Measurements from ENCODE around the gene CORO2B. TPM values are rescaled to one million over a fixed set of nuclear protein-coding genes. Genes with fewer than 3 reads are reported as not detected.

Gene CORO2B
- total RNA-seq, 1 donor from 2014 or later = 82.5 TPM

- Mint-ChIP-seq H3K27me3 (ENCODE audit: low read depth) (no peaks in the 10 kb centered on the region), H3K4me3 (ENCODE audit: unreplicated experiment) (no peak overlapping the region), H3K36me3 (ENCODE audit: low read depth) (peaks cover 26% of the 10 kb centered on the region), H3K4me1 (ENCODE audit: low read depth) (peaks cover 7% of the 10 kb centered on the region), H3K27ac (ENCODE audit: unreplicated experiment) (no peak overlapping the region), H3K9me3 (ENCODE audit: low read depth) (peaks cover 7% of the 10 kb centered on the region)
- TF ChIP-seq CTCF (IDR thresholded peaks at IDR 0.05) = no peak
- DNase-seq (ENCODE audit: low spot score) = no peak
These were observed 87.5 kb downstream of the CORO2B start for GRCh38 chr15:68666120-68666811.

GRCh38 chr15:68666812-68667450, 88.1 kb downstream of the CORO2B start:
- peaks cover 7% of the 10 kb centered on the region for H3K9me3 Mint-ChIP-seq (ENCODE audit: low read depth)
- H3K27ac Mint-ChIP-seq (ENCODE audit: unreplicated experiment) = no peak overlapping the region
- H3K4me3 Mint-ChIP-seq (ENCODE audit: unreplicated experiment) = no peak overlapping the region

GRCh38 chr15:68667800-68668625, 89.2 kb downstream of the CORO2B start:
- H3K9me3 Mint-ChIP-seq (ENCODE audit: low read depth) = peaks cover 4% of the 10 kb centered on the region
- no peak overlapping the region for H3K4me3 Mint-ChIP-seq (ENCODE audit: unreplicated experiment)
- H3K4me1 Mint-ChIP-seq (ENCODE audit: low read depth) = peaks cover 10% of the 10 kb centered on the region
- H3K27me3 Mint-ChIP-seq (ENCODE audit: low read depth) = no peaks in the 10 kb centered on the region
- peak overlapping the region; percentile 76 for H3K27ac Mint-ChIP-seq (ENCODE audit: unreplicated experiment)
- peaks cover 21% of the 10 kb centered on the region for H3K36me3 Mint-ChIP-seq (ENCODE audit: low read depth)
- no peak for DNase-seq (ENCODE audit: low spot score)
- TF ChIP-seq CTCF (IDR thresholded peaks at IDR 0.05) = no peak

More at GRCh38 chr15:68666812-68667450, 88.1 kb downstream of the CORO2B start:
- peaks cover 7% of the 10 kb centered on the region for H3K4me1 Mint-ChIP-seq (ENCODE audit: low read depth)
- no peak for TF ChIP-seq CTCF (IDR thresholded peaks at IDR 0.05)
- peaks cover 26% of the 10 kb centered on the region for H3K36me3 Mint-ChIP-seq (ENCODE audit: low read depth)
- DNase-seq (ENCODE audit: low spot score) = no peak
- no peaks in the 10 kb centered on the region for H3K27me3 Mint-ChIP-seq (ENCODE audit: low read depth)

GRCh38 chr15:68668926-68669600, 90.3 kb downstream of the CORO2B start:
- H3K4me3 Mint-ChIP-seq (ENCODE audit: unreplicated experiment) = no peak overlapping the region
- no peak for TF ChIP-seq CTCF (IDR thresholded peaks at IDR 0.05)
- no peak for DNase-seq (ENCODE audit: low spot score)
- H3K27me3 Mint-ChIP-seq (ENCODE audit: low read depth) = no peaks in the 10 kb centered on the region
- H3K27ac Mint-ChIP-seq (ENCODE audit: unreplicated experiment) = peak overlapping the region; percentile 62
- H3K4me1 Mint-ChIP-seq (ENCODE audit: low read depth) = peaks cover 19% of the 10 kb centered on the region
- H3K9me3 Mint-ChIP-seq (ENCODE audit: low read depth) = no peaks in the 10 kb centered on the region
- H3K36me3 Mint-ChIP-seq (ENCODE audit: low read depth) = peaks cover 12% of the 10 kb centered on the region

- peaks cover 9% of the 10 kb centered on the region for H3K36me3 Mint-ChIP-seq (ENCODE audit: low read depth)
- no peaks in the 10 kb centered on the region for H3K27me3 Mint-ChIP-seq (ENCODE audit: low read depth)
These were observed 93.5 kb downstream of the CORO2B start for GRCh38 chr15:68672251-68672650.

More at GRCh38 chr15:68672251-68672650, 93.5 kb downstream of the CORO2B start:
- DNase-seq (ENCODE audit: low spot score) = no peak
- TF ChIP-seq CTCF (IDR thresholded peaks at IDR 0.05) = no peak
- peak overlapping the region; percentile 27 for H3K27ac Mint-ChIP-seq (ENCODE audit: unreplicated experiment)
- no peaks in the 10 kb centered on the region for H3K9me3 Mint-ChIP-seq (ENCODE audit: low read depth)
- peaks cover 36% of the 10 kb centered on the region for H3K4me1 Mint-ChIP-seq (ENCODE audit: low read depth)
- H3K4me3 Mint-ChIP-seq (ENCODE audit: unreplicated experiment) = no peak overlapping the region
